B cell (primary cell): ENCODE data around the gene KATNAL1. TPM values are rescaled to one million over a fixed set of nuclear protein-coding genes. Genes with fewer than 3 reads are reported as not detected.

Experiments
- ATAC-seq: fragments of 200-7000 bp; cut with Tn5 transposase; one replicate; pipeline ENCODE4 v1.10.0; 2021; ENCODE audit warnings: low read depth, mild to moderate bottlenecking, moderate number of reproducible peaks, moderate library complexity
- CTCF ChIA-PET: fragments of 350-600 bp; sonication (Branson Sonifier 250); formaldehyde crosslinking; loops from one replicate; lab custom pipeline; 2021; ENCODE audit warnings: antibody characterized with exemption, inconsistent platforms; lab: Charles Lee
- POLR2A ChIA-PET: fragments of 350-600 bp; sonication (Branson Sonifier 250); formaldehyde crosslinking; loops from one replicate; lab custom pipeline; 2021; ENCODE audit warnings: antibody characterized with exemption; lab: Charles Lee
- DNase-seq: peaks from one replicate; pipeline ENCODE4 v3.0.0; 2013
- H2AFZ ChIP-seq: 2 replicates; pipeline ENCODE4 v1.6.1; 2012; ENCODE audit warnings: mild to moderate bottlenecking, low read depth, low read length; ENCODE audit not compliant: insufficient read depth, poor library complexity, severe bottlenecking
- H3K27ac ChIP-seq, 2 donors: 1 replicate in 1 of 2; 2 replicates in 1 of 2; pipeline ENCODE4 v1.5.1; 2012 to 2013; ENCODE audit warnings: low read length in 2 of 2, mild to moderate bottlenecking in 2 of 2, moderate library complexity in 1 of 2
- H3K27me3 ChIP-seq, 4 experiments: fragments of 200-600 bp in 1 of 4; sonication (generic) in 1 of 4; replicated peaks in 1 of 4; 1 replicate in 2 of 4; 2 replicates in 2 of 4; pipeline versions ENCODE4 v1.6.1 to v1.7.0; 2013 to 2016; ENCODE audit warnings: low read length in 3 of 4, mild to moderate bottlenecking in 2 of 4, mixed read lengths in 1 of 4, moderate library complexity in 1 of 4; ENCODE audit not compliant: insufficient read depth in 4 of 4, control insufficient read depth in 3 of 4; ENCODE audit errors: control extremely low read depth in 1 of 4
- H3K36me3 ChIP-seq, 2 experiments: replicated peaks in 1 of 2; 1 replicate in 1 of 2; 2 replicates in 1 of 2; pipeline versions ENCODE4 v1.6.1 to v1.7.1; 2013; ENCODE audit warnings: low read length in 1 of 2; ENCODE audit not compliant: insufficient read depth in 2 of 2, control insufficient read depth in 1 of 2; ENCODE audit errors: control extremely low read depth in 1 of 2, extremely low read depth in 1 of 2
- H3K4me1 ChIP-seq, 2 donors: fragments of 200-600 bp in 1 of 2; sonication (generic) in 1 of 2; 1 replicate in 1 of 2; 2 replicates in 1 of 2; pipeline versions ENCODE4 v1.5.1 to v1.6.1; 2013 to 2017; ENCODE audit warnings: low read length in 2 of 2; ENCODE audit not compliant: control insufficient read depth in 2 of 2, insufficient read depth in 2 of 2
- H3K4me2 ChIP-seq: replicated peaks from 2 replicates; pipeline ENCODE3; 2012; ENCODE audit warnings: mild to moderate bottlenecking, low read depth, low read length; ENCODE audit not compliant: poor library complexity, severe bottlenecking
- H3K4me3 ChIP-seq, 5 experiments: fragments of 200-600 bp in 1 of 5; sonication (generic) in 1 of 5; 1 replicate in 3 of 5; 2 replicates in 2 of 5; pipeline versions ENCODE4 v1.5.1 to v1.7.0; 2011 to 2016; ENCODE audit warnings: low read length in 4 of 5, mild to moderate bottlenecking in 4 of 5, low read depth in 2 of 5, control low read depth in 1 of 5, moderate library complexity in 1 of 5; ENCODE audit not compliant: insufficient read depth in 1 of 5; ENCODE audit errors: control extremely low read depth in 1 of 5, extremely low read depth in 1 of 5
- H3K79me2 ChIP-seq: fragments of 200-600 bp; sonication (generic); one replicate; pipeline ENCODE4 v1.6.0; 2016; ENCODE audit warnings: low read length; ENCODE audit not compliant: control insufficient read depth, insufficient read depth
- H3K9ac ChIP-seq: fragments of 200-600 bp; sonication (generic); 2 replicates; pipeline ENCODE4 v1.6.1; 2017; ENCODE audit warnings: mild to moderate bottlenecking, low read length, moderate library complexity
- H3K9me3 ChIP-seq, 3 donors: one replicate each; pipeline versions ENCODE4 v1.6.1 to v1.7.1; 2013; ENCODE audit warnings: low read length in 2 of 3; ENCODE audit not compliant: control insufficient read depth in 2 of 3, insufficient read depth in 1 of 3; ENCODE audit errors: control extremely low read depth in 1 of 3
- H4K20me1 ChIP-seq: 2 replicates; pipeline ENCODE4 v1.6.0; 2012; ENCODE audit warnings: mild to moderate bottlenecking, low read length; ENCODE audit not compliant: insufficient read depth, control insufficient read depth, poor library complexity, severe bottlenecking
- H3K27ac Mint-ChIP-seq: one replicate; pipeline ENCODE4 v1.8.0; 2021; ENCODE audit warnings: mixed read lengths
- H3K27me3 Mint-ChIP-seq: one replicate; pipeline ENCODE4 v1.8.0; 2021; ENCODE audit warnings: mixed read lengths
- H3K4me1 Mint-ChIP-seq: one replicate; pipeline ENCODE4 v1.8.0; 2021; ENCODE audit warnings: mixed read lengths
- H3K4me3 Mint-ChIP-seq: one replicate; pipeline ENCODE4 v1.8.0; 2021; ENCODE audit warnings: mixed read lengths
- H3K9me3 Mint-ChIP-seq: one replicate; pipeline ENCODE4 v1.8.0; 2022; ENCODE audit warnings: mixed read lengths; ENCODE audit not compliant: insufficient read depth
- CTCF ChIP-seq: fragments of 200-600 bp; IDR thresholded peaks from one replicate; pipeline ENCODE4 v1.8.0; 2022; ENCODE audit warnings: antibody characterized with exemption, mild to moderate bottlenecking
- EZH2 ChIP-seq: IDR thresholded peaks from 2 replicates; pipeline ENCODE4 v1.6.1; 2012; ENCODE audit warnings: borderline replicate concordance, low read depth, mild to moderate bottlenecking, moderate library complexity, low read length; ENCODE audit not compliant: insufficient read depth, poor library complexity, severe bottlenecking
- WGBS: methylation state at CpG from one replicate; pipeline ENCODE4 v1.1.5; 2013; ENCODE audit warnings: missing lambda C conversion rate; ENCODE audit not compliant: insufficient coverage; 5-methylcytosine and 5-hydroxymethylcytosine counted together
- intact Hi-C: fragments of 100-400 bp; cut with micrococcal nuclease; formaldehyde crosslinking; loops from one replicate; pipeline ENCODE4 v1.10.0; 2022
- polyA plus RNA-seq: library from polyadenylated mRNA; depleted of rRNA; stranded (reverse); fragments of >200 nt; gene quantifications from 2 replicates; pipeline ENCODE4 v1.2.3, GENCODE V29; 2012
- total RNA-seq, 2 donors: library from RNA; stranded (reverse); fragments of 120-200 nt in 1 of 2; gene quantifications; 1 replicate in 1 of 2; 2 replicates in 1 of 2; pipeline versions ENCODE4 v1.2.3 to v1.2.4, GENCODE V29; 2013 to 2022

KATNAL1 gene
- total and polyA plus RNA-seq, 2 donors (not counting 1 experiment from before 2014, with no cell fraction given), result 2.7 to 21.9 TPM

- Histone ChIP-seq H2AFZ (no peak overlapping the region), H3K4me3 (no peak overlapping the region), H3K79me2 (no peaks in the 10 kb centered on the region), H3K4me2 (peak overlapping the region; percentile 61), H3K27ac (no peak overlapping the region), H4K20me1 (no peaks in the 10 kb centered on the region), H3K9me3 (no peaks in the 10 kb centered on the region), H3K4me1 (peaks cover 23 to 28% of the 10 kb centered on the region in 2 donors), H3K9ac (no peak overlapping the region), H3K27me3 (no peaks in the 10 kb centered on the region), H3K36me3 (peaks cover 0 to 5% of the 10 kb centered on the region in 2 experiments)
- CTCF ChIA-PET, result interaction anchor here (0.8 to 1.7 kb wide), 7 partner anchors 9 to 458 kb away, joined by 3 to 7 read pairs (median 3); no protein-coding TSS in a partner anchor
- no peaks in the 10 kb centered on the region for H3K27me3 Mint-ChIP-seq
- H3K4me1 Mint-ChIP-seq, result peaks cover 26% of the 10 kb centered on the region
- no peak overlapping the region for H3K4me3 Mint-ChIP-seq
- POLR2A ChIA-PET, result no interaction called here
- DNase-seq (no peak), ATAC-seq (no peak)
- intact Hi-C loops, result loop anchor here (2.0 kb wide), 1 partner anchor 13 kb away; no protein-coding TSS in a partner anchor
- WGBS, result no CpG with 5 or more reads among the region's 1 CpG
- no peaks in the 10 kb centered on the region for H3K9me3 Mint-ChIP-seq
- TF ChIP-seq CTCF, result no peak
- no peak for TF ChIP-seq EZH2
- H3K27ac Mint-ChIP-seq, result no peak overlapping the region
Observed at GRCh38 chr13:30345426-30346100, 38.2 kb upstream of the KATNAL1 start.
